ENCODE results near the gene PROB1.

GRCh38 chr5:139395844-139396640 lies 1.1 kb upstream of the PROB1 start:
- no peak for TF ChIP-seq CTCF (IDR thresholded peaks at IDR 0.05)
- no peak for TF ChIP-seq POLR2AphosphoS5 (IDR thresholded peaks at IDR 0.05)

Data from transverse colon (tissue), 4 donors.